Loucy (cell line): Measurements from ENCODE around the gene CFAP45.

Experiments
- CTCF ChIP-seq: fragments of 200-600 bp; sonication (generic); conservative IDR thresholded peaks from 2 replicates; pipeline ENCODE4 v1.5.1; 2014; ENCODE audit warnings: mild to moderate bottlenecking, antibody characterized with exemption, low read length
- EZH2phosphoT487 ChIP-seq: fragments of 200-600 bp; IDR thresholded peaks from 2 replicates; pipeline ENCODE4 v1.6.1; 2018; ENCODE audit warnings: antibody characterized with exemption, mild to moderate bottlenecking, moderate library complexity, borderline replicate concordance

GRCh38 chr1:159864262-159864661 is 35.7 kb downstream of the CFAP45 start:
- TF ChIP-seq CTCF (no peak), EZH2phosphoT487 (no peak)
